ENCODE data around the gene ARHGAP31.
"Not testable (repeated sequence)": the region's sequence is repeated elsewhere in the genome, so short reads cannot be mapped to it uniquely, and the experiment has no call there.

ARHGAP31 gene

DNA sequence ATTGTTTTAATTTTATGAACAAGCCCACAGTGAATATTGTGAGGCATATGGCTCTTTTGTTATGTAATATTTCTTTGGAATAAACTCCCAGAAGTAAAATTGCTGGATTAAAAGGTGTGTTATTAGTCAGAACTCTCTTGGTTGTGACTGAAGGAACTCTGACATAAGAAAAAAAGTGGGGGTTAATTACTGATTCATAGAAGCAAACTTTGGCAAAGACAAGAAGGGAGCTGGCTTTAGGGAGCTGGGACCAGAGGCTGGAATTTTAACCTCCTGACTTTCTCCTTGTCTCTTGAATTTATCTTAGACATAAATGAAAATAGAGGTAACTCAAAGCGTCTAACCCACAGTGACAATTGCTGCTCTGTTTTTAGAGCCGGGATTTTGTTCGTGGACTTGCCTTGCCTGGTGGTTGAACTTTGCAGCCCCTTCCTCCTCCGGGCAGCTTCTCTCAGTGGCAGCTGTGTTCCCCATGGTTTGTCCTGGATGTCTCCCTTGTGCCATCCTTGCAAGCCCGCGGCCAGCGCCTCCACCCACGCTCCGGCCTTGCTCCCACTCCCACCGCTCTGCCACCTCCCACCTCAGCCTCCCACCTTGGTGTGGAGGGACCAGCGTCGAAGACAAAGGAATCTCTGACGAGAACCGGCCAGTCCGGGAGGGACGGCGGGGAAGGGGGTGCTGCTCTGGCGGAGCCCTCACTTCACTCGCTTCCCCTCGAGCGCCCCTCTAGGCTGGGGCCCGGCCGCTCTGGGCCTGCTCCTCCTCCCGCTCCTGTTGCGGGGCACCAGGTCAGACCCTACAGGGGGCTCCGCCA lies 28.0 kb downstream of the ARHGAP31 start:
- DNase-seq (no peak), ATAC-seq (peak; percentile 48)

- ATAC-seq (peak; percentile 96), DNase-seq (peak; percentile 95)
Measured at GRCh38 chr3:119322835-119323722, 28.9 kb downstream of the ARHGAP31 start.

- DNase-seq (no peak), ATAC-seq (no peak)
Measured at GRCh38 chr3:119323723-119324085, 29.5 kb downstream of the ARHGAP31 start.

DNA sequence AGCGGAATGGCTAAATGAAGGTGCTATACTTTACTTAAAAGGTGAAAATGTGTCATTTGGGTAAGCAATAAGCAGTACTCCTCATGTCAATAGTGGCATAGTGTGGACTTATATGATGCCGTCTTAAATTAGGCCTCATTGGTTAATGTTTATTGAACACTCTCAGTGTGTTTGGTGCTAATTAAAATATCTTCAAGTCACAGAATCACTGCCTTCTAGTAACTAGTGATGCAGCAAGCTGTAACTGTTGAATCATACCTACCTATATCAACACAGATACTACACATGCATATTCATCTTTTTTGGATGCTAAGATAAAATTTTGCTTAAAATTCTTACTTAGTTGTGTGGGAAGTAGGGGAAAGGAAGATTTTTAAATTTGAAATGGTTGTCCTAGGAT lies 30.7 kb downstream of the ARHGAP31 start:
- DNase-seq (no peak), ATAC-seq (no peak)

DNA sequence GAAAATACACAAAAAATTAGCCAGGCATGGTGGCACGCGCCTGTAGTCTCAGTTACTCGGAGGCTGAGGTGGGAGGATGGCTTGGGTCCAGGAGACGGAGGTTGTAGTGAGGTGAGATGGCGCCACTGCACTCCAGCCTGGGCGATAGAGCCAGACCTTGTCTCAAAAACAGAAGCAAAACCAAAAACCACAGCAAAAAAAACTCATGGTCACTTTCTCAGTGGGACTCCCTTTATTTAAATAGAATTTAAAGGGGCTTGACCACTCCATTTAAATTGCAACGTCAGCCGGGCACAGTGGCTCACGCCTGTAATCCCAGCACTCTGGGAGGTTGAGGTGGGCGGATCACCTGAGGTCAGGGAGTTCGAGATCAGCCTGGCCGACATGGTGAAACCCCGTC lies 32.8 kb downstream of the ARHGAP31 start:
- ATAC-seq, result no peak
- no peak for DNase-seq

GRCh38 chr3:119329551-119329950 lies 35.4 kb downstream of the ARHGAP31 start:
- ATAC-seq (no peak), DNase-seq (no peak)

GRCh38 chr3:119330181-119330580 lies 36.0 kb downstream of the ARHGAP31 start:
- no peak for DNase-seq
- no peak for ATAC-seq

GRCh38 chr3:119330858-119331257 lies 36.7 kb downstream of the ARHGAP31 start:
- ATAC-seq, result no peak
- DNase-seq, result no peak

GRCh38 chr3:119331661-119332060 lies 37.5 kb downstream of the ARHGAP31 start:
- DNase-seq, result no peak
- no peak for ATAC-seq

GRCh38 chr3:119333773-119334509 lies 39.8 kb downstream of the ARHGAP31 start:
- DNase-seq (no peak), ATAC-seq (no peak)

DNA sequence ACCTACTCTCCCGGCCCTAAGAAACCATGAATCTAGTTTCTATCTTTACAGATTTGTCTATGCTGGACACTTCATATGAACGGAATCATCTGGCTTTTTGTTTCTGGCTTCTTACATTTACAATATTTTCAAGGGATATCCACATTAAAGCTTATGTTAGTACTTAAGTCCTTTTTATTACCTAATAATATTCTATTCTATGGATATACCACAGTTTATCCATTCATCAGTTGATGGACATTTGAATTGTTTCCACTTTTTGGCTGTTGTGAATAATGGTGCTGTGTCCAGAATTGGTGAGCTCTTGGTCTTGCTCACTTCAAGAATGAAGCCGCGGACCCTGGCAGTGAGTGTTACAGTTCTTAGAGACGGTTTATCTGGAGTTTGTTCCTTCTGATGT lies 42.6 kb downstream of the ARHGAP31 start:
- DNase-seq, result no peak

DNA sequence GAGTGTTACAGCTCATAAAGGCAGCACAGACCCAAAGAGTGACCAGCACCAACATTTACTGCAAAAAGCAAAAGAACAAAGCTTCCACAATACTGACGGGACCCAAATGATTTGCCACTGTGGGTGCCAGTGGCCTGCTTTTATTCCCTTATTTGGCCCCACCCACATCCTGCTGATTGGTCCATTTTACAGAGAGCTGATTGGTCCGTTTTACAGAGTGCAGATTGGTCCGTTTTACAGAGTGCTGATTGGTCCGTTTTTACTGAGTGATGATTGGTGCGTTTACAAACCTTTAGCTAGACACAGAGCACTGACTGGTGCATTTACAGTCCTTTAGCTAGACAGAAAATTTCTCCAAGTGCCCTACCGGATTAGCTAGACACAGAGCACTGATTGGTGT lies 43.2 kb downstream of the ARHGAP31 start:
- not testable (repeated sequence) for ATAC-seq, DNase-seq

More for the DNA sequence above, 42.6 kb downstream of the ARHGAP31 start:
- ATAC-seq, result no peak

DNA sequence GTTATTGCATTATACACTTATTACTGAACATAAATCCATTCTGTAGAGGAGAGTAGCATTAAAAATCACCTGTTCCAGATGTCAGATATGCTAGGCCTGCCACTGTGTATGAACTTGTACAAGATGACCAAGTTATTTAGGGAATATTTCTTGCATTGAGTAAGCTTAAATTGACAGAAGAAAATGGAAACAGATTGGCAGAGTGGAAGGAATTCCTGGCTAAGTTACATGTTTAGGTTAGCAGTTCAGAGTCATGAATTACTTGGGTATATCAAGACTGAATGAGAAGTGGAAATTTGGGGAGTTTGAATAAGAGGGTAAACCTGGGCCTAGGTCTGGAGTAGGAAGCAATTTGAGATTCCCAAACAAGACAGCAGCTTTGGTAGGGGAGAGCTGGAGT lies 44.6 kb downstream of the ARHGAP31 start:
- DNase-seq (no peak), ATAC-seq (no peak)

- no peak for DNase-seq
- no peak for ATAC-seq
Measured at GRCh38 chr3:119340014-119340413, 45.8 kb downstream of the ARHGAP31 start.

GRCh38 chr3:119340446-119340845 lies 46.3 kb downstream of the ARHGAP31 start:
- ATAC-seq, result no peak
- DNase-seq, result no peak

GRCh38 chr3:119342176-119342575 lies 48.0 kb downstream of the ARHGAP31 start:
- ATAC-seq, result no peak
- no peak for DNase-seq

DNA sequence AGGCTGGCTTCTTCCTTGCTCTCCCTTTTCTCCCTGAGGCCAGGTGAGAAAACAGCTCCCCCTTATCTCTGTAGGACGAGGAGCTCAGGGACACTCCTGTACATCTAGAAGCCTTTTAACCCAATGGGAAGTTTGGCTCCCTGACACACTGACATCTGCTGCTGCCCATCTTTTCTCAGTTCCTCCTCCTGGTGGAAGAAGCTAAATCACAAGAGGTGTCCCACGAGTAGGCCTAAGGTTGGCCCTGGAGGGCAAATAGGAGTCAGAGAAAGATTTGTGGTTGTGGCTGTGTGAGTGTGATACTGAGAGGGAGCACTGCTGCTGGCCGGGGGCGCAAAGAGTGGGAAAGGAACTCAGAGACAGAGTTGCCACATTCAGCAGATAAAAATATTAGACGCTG lies 49.5 kb downstream of the ARHGAP31 start:
- ATAC-seq (peak; percentile 42), DNase-seq (no peak)

DNA sequence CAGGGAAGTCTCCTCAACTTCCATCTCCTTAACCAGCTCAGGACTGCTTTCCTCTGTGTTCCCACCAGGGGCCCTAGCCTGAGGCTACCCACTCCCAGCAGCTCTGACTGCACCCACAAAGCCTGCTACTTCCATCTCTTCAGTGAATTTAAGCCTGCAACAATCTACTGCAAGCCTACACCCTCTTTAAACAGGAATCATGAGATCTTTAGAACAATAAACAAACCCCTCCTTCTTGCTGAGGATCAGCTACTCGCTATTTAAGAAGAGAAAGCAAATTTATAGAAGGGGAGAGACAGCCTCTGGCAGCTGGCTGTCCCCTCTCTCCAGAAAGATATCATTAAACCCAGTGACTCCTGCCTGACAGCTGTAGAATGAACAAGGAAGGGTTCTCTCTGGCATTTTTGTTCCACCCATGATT lies 51.9 kb downstream of the ARHGAP31 start:
- no peak for DNase-seq
- no peak for ATAC-seq

- no peak for DNase-seq
- ATAC-seq, result no peak
Measured at GRCh38 chr3:119347036-119347435, 52.9 kb downstream of the ARHGAP31 start.

GRCh38 chr3:119349354-119350041 lies 55.3 kb downstream of the ARHGAP31 start:
- DNase-seq (no peak), ATAC-seq (no peak)

DNA sequence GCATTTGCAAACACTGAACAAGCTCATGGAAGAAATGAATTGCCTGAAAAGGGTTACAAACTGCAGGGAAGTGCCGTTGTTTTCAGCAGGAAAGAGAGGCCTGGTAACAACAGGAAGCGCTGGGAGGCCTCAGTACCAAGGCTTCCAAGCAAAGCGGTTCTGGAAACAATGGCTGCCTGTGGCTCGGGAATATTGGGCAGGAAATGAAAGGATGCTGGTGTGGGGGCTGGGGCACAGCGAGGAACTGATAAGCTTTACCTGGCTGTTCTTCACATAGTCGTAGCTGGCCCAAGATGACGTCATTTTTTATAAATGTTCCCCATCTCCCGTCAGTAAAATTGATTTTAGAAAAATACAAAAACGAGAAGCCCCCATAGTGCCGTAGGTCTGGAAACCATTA lies 55.9 kb downstream of the ARHGAP31 start:
- no peak for DNase-seq
- no peak for ATAC-seq

DNA sequence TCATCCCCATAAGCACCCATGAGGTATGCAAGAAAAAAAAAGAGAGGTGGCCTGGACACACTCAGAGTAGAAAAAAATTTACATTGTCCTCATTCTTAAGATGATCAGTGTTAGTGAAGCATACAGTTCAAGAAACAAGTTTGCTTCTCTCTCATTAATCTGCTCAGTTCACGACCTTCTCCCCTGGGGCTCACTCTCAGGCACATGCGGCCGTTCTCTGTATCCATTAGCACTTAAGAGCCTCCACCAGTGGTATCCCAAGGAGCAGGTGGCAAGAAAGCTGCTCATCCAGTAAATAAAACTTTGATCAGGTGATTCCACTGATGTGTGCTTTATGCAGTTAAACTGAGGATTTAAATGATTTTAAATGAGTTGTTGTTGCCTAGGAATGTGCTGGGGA lies 57.4 kb downstream of the ARHGAP31 start:
- no peak for ATAC-seq
- no peak for DNase-seq
